Brain microvascular endothelial cell (primary cell): ENCODE measurements around the gene SLC66A2.
"Not testable (repeated sequence)": the region's sequence is repeated elsewhere in the genome, so short reads cannot be mapped to it uniquely, and the experiment has no call there.

ENCODE experiments used
- DNase-seq: peaks from one replicate; pipeline ENCODE4 v3.0.0-alpha.2; 2020
- H3K27ac ChIP-seq: fragments of 250-450 bp; sonication (Bioruptor Pico); 2 replicates; pipeline ENCODE4 v1.5.1; 2020; ENCODE audit warnings: mild to moderate bottlenecking, moderate library complexity
- H3K27me3 ChIP-seq: fragments of 250-450 bp; sonication (Bioruptor Pico); replicated peaks from 2 replicates; pipeline ENCODE4 v1.5.1; 2020; ENCODE audit warnings: mild to moderate bottlenecking
- H3K36me3 ChIP-seq: fragments of 250-450 bp; sonication (Bioruptor Pico); replicated peaks from 2 replicates; pipeline ENCODE4 v1.5.1; 2020; ENCODE audit warnings: mild to moderate bottlenecking
- H3K4me3 ChIP-seq: 2 replicates; pipeline ENCODE4 v1.5.1; 2011; ENCODE audit warnings: low read depth, mild to moderate bottlenecking, control low read depth, low read length, moderate library complexity
- in situ Hi-C: cut with HindIII; loops from 2 replicates; pipeline ENCODE4 v1.10.0; 2017; ENCODE audit warnings: low sequenced_read_pairs, low pct_ligation_motif_present
- TF ChIP-seq, protein P1 (sequence below): IDR thresholded peaks from 2 replicates; pipeline ENCODE4 v1.5.1; 2011; ENCODE audit warnings: low read depth, mild to moderate bottlenecking, moderate library complexity, low read length, control low read depth, inconsistent platforms; ENCODE audit errors: missing control alignments

The SLC66A2 gene

GRCh38 chr18:79951545-79952455, at the start of gene SLC66A2:
Gene SLC66A2 (minus strand): TSS chr18:79951653. CDS start chr18:79950926, 727 bp downstream.
- DNase-seq = peak; percentile 77
- peak within 1 kb of the TSS; percentile 50 for H3K27ac ChIP-seq
- in situ Hi-C loops = no loop called here
- TF ChIP-seq, protein P1, sequence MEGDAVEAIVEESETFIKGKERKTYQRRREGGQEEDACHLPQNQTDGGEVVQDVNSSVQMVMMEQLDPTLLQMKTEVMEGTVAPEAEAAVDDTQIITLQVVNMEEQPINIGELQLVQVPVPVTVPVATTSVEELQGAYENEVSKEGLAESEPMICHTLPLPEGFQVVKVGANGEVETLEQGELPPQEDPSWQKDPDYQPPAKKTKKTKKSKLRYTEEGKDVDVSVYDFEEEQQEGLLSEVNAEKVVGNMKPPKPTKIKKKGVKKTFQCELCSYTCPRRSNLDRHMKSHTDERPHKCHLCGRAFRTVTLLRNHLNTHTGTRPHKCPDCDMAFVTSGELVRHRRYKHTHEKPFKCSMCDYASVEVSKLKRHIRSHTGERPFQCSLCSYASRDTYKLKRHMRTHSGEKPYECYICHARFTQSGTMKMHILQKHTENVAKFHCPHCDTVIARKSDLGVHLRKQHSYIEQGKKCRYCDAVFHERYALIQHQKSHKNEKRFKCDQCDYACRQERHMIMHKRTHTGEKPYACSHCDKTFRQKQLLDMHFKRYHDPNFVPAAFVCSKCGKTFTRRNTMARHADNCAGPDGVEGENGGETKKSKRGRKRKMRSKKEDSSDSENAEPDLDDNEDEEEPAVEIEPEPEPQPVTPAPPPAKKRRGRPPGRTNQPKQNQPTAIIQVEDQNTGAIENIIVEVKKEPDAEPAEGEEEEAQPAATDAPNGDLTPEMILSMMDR = no peak
- no peaks in the 10 kb centered on the region for H3K36me3 ChIP-seq
- H3K27me3 ChIP-seq = no peaks in the 10 kb centered on the region
- peak within 1 kb of the TSS; percentile 68 for H3K4me3 ChIP-seq

DNA sequence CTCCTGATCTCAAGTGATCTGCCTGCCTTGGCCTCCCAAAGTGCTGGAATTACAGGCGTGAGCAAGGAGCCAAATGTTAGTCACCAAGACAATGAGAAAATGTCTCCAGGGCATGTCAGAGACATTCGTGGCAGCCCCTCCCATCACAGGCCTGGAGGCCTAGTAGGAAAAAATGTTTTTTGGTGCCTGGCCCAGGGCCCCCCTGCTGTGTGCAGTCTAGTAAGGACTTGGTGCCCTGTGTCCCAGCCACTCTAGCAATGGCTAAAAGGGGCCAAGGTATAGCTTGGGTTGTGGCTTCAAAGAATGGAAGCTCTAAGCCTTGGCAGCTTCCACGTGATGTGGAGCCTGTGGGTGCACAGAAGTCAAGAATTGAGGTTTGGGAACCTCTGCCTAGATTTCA, 49.4 kb upstream of the SLC66A2 start:
- TF ChIP-seq, protein P1 = no peak

DNA sequence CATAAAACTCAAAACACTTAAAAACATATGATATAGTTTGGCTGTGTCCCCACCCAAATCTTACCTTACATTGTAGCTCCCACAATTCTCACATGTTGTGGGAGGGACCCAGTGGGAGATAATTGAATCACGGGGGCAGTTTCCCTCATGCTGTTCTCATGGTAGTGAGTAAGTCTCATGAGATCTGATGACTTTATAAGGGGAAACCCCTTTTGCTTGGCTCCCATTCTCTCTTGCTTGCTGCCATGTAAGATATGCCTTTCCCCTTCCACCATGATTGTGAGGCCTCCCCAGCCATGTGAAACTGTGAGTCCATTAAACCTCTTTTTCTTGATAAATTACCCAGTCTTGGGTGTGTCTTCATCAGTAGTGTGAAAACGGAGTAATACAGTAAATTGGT, 48.2 kb upstream of the SLC66A2 start:
- DNase-seq, in situ Hi-C loops, H3K36me3 ChIP-seq, H3K4me3 ChIP-seq, H3K27ac ChIP-seq, H3K27me3 ChIP-seq: not testable (repeated sequence)

More for the DNA sequence above, 49.4 kb upstream of the SLC66A2 start:
- DNase-seq = no peak
- Histone ChIP-seq H3K27ac (no peak overlapping the region), H3K4me3 (no peak overlapping the region), H3K36me3 (no peaks in the 10 kb centered on the region), H3K27me3 (no peaks in the 10 kb centered on the region)
- in situ Hi-C loops = no loop called here

DNA sequence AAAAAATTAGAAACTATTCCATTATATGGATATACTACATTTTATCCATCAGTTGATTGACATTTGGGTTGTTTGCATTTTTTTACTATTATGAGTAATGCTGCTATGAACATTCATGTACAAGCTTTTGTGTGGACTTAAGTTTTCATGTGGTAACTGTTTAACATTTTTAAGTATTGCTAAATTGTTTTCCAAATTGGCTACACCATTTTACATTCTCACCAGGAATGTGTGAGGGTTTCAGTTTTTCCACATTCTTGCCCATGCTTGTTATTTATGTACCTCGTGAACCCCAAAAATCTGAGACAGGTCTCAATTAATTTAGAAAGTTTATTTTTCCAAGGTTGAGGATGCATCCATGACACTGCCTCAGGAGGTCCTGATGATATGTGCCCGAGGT, 40.0 kb upstream of the SLC66A2 start:
- in situ Hi-C loops = no loop called here
- no peak overlapping the region for H3K4me3 ChIP-seq
- H3K27me3 ChIP-seq = no peaks in the 10 kb centered on the region
- TF ChIP-seq, protein P1 = no peak
- DNase-seq = no peak
- no peak overlapping the region for H3K27ac ChIP-seq
- H3K36me3 ChIP-seq = no peaks in the 10 kb centered on the region

- TF ChIP-seq, protein P1 = no peak
- H3K27me3 ChIP-seq = no peaks in the 10 kb centered on the region
- no peaks in the 10 kb centered on the region for H3K36me3 ChIP-seq
- DNase-seq = no peak
- H3K27ac ChIP-seq = peak overlapping the region; percentile 80
- peak overlapping the region; percentile 79 for H3K4me3 ChIP-seq
- in situ Hi-C loops = no loop called here
These were observed 37.7 kb upstream of the SLC66A2 start for GRCh38 chr18:79989195-79989497.

DNA sequence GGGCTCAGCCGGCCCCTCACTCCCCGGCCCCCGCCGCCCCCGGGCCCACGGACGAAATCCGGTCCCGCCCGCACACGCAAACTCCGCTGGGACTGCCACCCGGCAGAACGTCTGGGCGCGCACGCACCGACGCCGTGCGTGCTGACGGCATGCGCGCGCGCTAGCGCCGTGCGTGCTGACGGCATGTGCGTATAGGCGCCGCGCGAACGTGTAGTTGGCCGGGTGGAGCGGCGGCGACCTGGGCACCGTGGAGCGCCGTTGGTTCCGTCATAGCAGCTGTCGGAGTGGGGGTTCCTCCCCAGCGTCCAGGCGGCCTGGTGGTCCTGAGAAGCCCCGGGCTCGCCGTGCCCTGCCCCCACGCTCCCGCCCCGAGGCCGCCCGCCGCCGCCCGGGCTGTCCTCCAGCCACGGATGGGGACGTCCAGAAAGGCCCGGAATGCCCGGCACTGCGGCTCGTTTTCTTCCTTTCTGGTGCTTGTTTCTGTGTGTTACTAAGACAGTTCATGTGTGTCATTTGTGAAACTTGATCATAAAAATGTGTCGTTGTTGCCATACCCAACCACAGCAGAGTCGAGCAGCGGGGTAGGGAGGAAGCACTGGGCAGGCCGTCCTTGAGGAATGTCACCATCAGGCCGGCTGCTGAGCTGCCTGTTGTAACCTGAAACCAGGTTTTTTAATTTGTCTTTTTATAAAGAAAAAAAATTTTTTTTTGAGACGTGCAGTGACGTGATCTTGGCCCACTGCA, 37.2 kb upstream of the SLC66A2 start, which contains the start of gene TXNL4A:
Gene TXNL4A (minus strand): TSS at position 113 of the 744 bp plus-strand sequence. CDS start 171 bp downstream, outside the sequence.
- TF ChIP-seq, protein P1 = no peak
- Histone ChIP-seq H3K36me3 (no peaks in the 10 kb centered on the region), H3K27ac (peak within 1 kb of the TSS; percentile 80), H3K27me3 (no peaks in the 10 kb centered on the region), H3K4me3 (peak within 1 kb of the TSS; percentile 79)
- in situ Hi-C loops = no loop called here
- peak; percentile 75 for DNase-seq
